ENCODE measurements around the gene MYBBP1A.

- TF ChIP-seq BHLHE40 (IDR thresholded peaks at IDR 0.05; ENCODE audit: low read length) (no peak), POLR2AphosphoS5 (IDR thresholded peaks at IDR 0.05; ENCODE audit: control insufficient read depth, insufficient read depth, low read depth, low read length) (no peak), ELK1 (CRISPR knock-in tag; IDR thresholded peaks at IDR 0.05) (no peak), ZNF76 (CRISPR knock-in tag; IDR thresholded peaks at IDR 0.05; ENCODE audit: borderline replicate concordance) (no peak)
These were observed 45.8 kb downstream of the MYBBP1A start for GRCh38 chr17:4509401-4509800.

All from K562 (cell line).